Measurements from ENCODE around the gene ADPRHL1. TPM values are rescaled to one million over a fixed set of nuclear protein-coding genes. Genes with fewer than 3 reads are reported as not detected.

The ADPRHL1 gene
- total RNA-seq, 1 experiment from 2014 or later = 2.7 TPM

DNA sequence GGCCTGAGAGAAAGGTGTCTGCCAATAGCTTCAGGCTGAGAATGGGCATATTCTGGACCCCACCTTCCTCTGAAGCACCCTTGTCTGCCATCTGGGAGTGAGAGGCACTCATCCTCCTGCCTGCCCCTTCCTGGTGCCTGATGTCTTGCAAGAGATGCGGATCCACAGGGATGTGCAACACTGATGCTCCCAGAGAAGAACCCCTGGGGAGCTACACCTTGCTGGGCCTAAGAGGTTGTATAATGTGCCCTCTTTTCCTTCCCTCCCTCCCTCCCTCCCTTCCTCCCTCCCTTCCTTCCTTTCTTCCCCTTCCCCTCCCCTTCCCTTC is 34.6 kb downstream of the ADPRHL1 start:
- H3K4me1 Mint-ChIP-seq = 0 out of 4 replicates have a peak, but pooled peaks cover 0 to 7% of the 10 kb centered on the region in 2 experiments
- no peak overlapping the region for H2BK120ac ChIP-seq (ENCODE audit: low read depth, low read length, poor library complexity, severe bottlenecking)
- H3K79me1 ChIP-seq (ENCODE audit: insufficient read depth, low read depth, low read length, poor library complexity, severe bottlenecking) = no peaks in the 10 kb centered on the region
- no peak overlapping the region for H3T11ph ChIP-seq (ENCODE audit: low read length)
- peaks cover 2% of the 10 kb centered on the region for H3K27me3 Mint-ChIP-seq (ENCODE audit: low read depth)
- H3K36me3 Mint-ChIP-seq (ENCODE audit: insufficient read depth in 1 of 3, low read depth in 3 of 3) = no peaks in the 10 kb centered on the region; a peak in 1 of 7 replicates
- no peak overlapping the region for H2AFZ ChIP-seq (ENCODE audit: low read length)
- H3K9me3 ChIP-seq (ENCODE audit: control insufficient read depth, low read depth, low read length) = no peaks in the 10 kb centered on the region
- no peak overlapping the region for H3K4ac ChIP-seq (ENCODE audit: low read depth, low read length)
- no peak overlapping the region for H2BK5ac ChIP-seq (ENCODE audit: insufficient read length, low read length)
- no peak overlapping the region for H3K27ac ChIP-seq (ENCODE audit: insufficient read length, low read depth, low read length)
- TF ChIP-seq, protein P1, sequence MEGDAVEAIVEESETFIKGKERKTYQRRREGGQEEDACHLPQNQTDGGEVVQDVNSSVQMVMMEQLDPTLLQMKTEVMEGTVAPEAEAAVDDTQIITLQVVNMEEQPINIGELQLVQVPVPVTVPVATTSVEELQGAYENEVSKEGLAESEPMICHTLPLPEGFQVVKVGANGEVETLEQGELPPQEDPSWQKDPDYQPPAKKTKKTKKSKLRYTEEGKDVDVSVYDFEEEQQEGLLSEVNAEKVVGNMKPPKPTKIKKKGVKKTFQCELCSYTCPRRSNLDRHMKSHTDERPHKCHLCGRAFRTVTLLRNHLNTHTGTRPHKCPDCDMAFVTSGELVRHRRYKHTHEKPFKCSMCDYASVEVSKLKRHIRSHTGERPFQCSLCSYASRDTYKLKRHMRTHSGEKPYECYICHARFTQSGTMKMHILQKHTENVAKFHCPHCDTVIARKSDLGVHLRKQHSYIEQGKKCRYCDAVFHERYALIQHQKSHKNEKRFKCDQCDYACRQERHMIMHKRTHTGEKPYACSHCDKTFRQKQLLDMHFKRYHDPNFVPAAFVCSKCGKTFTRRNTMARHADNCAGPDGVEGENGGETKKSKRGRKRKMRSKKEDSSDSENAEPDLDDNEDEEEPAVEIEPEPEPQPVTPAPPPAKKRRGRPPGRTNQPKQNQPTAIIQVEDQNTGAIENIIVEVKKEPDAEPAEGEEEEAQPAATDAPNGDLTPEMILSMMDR (conservative IDR thresholded peaks at IDR 0.05) = no peak
- DNase-seq = no peak
- H2AK5ac ChIP-seq (ENCODE audit: insufficient read length, low read length) = no peak overlapping the region
- H4K91ac ChIP-seq (ENCODE audit: insufficient read length, low read depth, low read length) = no peak overlapping the region
- H4K20me1 ChIP-seq (ENCODE audit: control insufficient read depth, insufficient read depth, insufficient read length) = no peaks in the 10 kb centered on the region
- no peak overlapping the region for H3K23ac ChIP-seq (ENCODE audit: insufficient read length, low read depth, low read length)
- no peak overlapping the region for H3K56ac ChIP-seq (ENCODE audit: insufficient read length, low read depth, low read length)
- no peaks in the 10 kb centered on the region for H3K23me2 ChIP-seq (ENCODE audit: insufficient read length, low read depth, low read length, poor library complexity, severe bottlenecking)
- no peak overlapping the region for H4K8ac ChIP-seq (replicated peaks; ENCODE audit: insufficient read length, low read depth, low read length)
- H3K27me3 ChIP-seq (ENCODE audit: insufficient read depth, low read length) = no peaks in the 10 kb centered on the region
- H3K9me3 Mint-ChIP-seq = no peaks in the 10 kb centered on the region
- H3K4me2 ChIP-seq (ENCODE audit: insufficient read depth, insufficient read length, low read length) = no peak overlapping the region
- no peak overlapping the region for H3K9ac ChIP-seq (ENCODE audit: extremely low read depth, insufficient read length, low read length)
- no peaks in the 10 kb centered on the region for H3K79me2 ChIP-seq (ENCODE audit: insufficient read depth, low read length)
- H3K27ac Mint-ChIP-seq = no peak overlapping the region
- H2BK20ac ChIP-seq (ENCODE audit: low read depth, low read length, poor library complexity, severe bottlenecking) = no peak overlapping the region
- H3K18ac ChIP-seq (ENCODE audit: insufficient read length, low read depth, low read length) = no peak overlapping the region
- H2BK12ac ChIP-seq (ENCODE audit: insufficient read length, low read depth, low read length) = no peak overlapping the region
- H3K4me3 Mint-ChIP-seq = no peak overlapping the region
- H2BK15ac ChIP-seq (ENCODE audit: low read depth, low read length) = no peak overlapping the region
- no peak overlapping the region for H3K14ac ChIP-seq (ENCODE audit: insufficient read depth, low read length)
- no CpG with 5 or more reads among the region's 1 CpG for WGBS (ENCODE audit: extremely low coverage, insufficient read length, low lambda C conversion rate)
- no peak overlapping the region for H4K5ac ChIP-seq (ENCODE audit: insufficient read length, low read depth, low read length)
- no peaks in the 10 kb centered on the region for H3K4me1 ChIP-seq (ENCODE audit: insufficient read depth, low read length)
